GM18526 (cell line): ENCODE data around the gene HHIPL1.

ENCODE experiments used
- POLR2A ChIP-seq: IDR thresholded peaks from 3 replicates; pipeline ENCODE4 v1.6.1; 2011; ENCODE audit not compliant: insufficient read length; ENCODE audit errors: extremely low read depth

HHIPL1 gene

DNA sequence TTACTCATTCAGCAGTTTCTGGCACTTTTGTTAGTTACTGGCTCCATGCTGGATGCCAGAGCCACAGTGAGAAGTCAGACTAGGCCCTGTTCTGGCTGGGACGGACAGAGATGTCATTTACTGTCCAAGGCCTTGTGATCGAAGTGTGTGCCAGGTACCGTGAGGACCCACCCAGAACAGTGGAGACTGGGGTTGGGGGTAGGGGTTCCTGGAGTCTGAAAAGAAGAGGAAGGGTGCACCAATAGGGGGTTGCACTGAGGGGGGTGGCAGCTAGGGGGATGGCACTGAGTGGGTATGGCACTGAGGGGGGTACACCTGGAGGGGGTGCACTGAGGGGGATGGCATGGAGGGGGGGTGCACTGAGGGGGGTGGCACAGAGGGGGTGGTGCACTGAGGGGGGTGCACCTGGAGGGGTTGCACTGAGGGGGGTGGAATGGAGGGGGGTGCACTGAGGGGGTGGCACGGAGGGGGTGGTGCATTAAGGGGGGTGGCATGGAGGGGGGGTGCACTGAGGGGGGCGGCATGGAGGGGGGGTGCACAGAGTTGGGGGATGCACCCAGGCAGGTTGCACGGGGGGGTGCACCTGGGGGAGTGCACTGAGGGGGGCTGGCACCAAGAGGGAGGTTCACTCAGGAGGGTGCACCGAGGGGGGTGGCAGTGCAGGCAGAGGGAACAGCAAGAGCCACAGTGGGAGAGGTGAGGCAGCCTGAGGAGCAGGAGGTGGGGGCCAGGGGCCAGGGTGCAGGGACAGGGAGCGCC lies 28.6 kb downstream of the HHIPL1 start:
- no peak for TF ChIP-seq POLR2A

DNA sequence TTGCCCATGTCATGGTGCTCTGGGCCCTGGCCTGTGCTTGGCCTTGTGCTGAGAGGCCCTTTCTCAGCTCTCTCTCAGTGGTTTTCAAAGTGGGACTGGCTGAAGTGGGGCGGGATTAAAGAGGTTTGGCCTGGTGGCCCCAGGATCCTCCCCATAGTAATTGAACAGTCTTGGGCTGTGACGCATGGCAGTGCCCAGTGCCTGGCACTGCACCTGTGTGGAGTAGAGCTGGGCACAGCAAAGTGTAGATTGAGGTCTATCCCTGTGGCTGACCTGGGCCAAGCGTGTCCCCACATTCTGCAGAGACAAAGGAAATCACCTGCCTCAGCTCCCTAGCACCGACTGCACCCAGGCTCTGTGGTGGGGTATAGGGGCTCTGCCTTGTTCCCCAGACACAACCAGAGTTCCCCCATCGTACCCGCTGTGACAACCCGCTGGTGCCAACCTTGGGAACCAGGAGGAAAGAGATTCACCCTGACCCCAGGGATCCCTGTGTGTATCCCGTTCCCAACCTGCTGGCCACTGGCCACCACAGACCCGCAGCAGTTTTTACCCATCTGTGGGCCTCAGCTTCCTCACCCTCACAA lies 29.2 kb downstream of the HHIPL1 start:
- TF ChIP-seq POLR2A: no peak

DNA sequence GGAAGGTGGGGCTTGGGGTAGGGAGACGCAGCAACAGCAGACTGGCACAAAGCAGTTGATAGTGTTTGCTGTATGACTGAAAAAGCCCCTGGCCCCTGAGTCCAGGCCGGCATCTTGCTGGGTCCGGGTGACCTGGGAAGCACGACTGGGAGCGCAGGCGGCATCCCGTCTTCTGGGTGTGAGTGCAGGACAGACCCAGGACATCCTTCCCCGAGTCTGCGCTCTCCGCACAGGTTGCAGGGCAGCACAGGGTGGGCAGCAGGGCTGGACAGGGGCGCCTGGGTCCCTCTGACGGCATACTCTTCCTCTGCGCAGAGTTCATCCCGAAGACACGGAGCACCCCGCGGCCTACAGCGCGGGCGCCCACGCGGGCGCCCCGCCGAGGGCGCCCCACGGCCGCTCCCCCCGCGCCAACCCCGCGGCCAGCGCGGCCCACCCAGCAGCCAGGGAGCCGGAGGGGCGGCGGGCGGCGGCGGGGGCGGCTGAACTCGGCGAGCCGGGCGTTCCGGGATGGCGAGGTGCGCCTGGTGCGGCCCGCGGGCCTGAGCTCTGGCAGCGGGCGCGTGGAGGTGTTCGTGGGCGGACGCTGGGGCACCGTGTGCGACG lies 29.9 kb downstream of the HHIPL1 start:
- no peak for TF ChIP-seq POLR2A

DNA sequence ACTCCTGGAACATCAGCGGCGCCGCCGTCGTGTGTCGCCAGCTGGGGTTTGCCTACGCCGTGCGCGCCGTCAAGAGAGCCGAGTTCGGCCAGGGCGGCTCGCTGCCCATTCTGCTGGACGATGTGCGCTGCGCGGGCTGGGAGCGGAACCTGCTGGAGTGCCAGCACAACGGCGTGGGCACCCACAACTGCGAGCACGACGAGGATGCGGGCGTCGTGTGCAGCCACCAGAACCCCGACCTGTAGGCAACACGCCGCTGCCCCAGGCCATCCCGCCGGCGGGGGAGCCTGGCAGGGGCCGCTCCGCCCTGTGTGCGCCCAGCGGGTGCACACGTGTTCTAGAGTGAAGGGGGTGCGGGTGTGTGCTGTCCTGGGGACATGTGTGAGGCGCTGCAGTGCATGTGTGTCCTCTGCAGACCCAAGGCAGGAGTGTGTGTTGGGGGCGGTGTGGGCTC lies 30.5 kb downstream of the HHIPL1 start:
- TF ChIP-seq POLR2A: no peak

DNA sequence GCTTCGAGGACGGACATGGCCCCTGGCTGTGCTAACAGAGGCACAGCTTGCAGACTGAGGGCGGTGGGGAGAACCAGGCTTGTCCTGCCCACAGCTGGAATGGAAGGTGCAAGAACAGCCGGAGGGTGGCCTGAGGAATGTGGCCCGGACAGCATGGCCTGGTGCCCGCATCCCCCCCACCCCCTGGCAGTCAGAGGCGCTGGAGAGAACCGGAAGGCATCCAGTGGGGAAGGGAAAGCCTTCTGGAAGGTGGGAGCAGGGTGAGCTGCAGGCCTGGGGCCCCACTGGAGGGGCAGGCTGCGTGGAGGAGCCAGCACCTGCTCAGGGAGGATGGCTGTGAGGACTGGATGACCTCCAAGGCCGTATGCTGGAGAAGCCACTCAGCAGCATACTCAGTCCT lies 31.0 kb downstream of the HHIPL1 start:
- TF ChIP-seq POLR2A: no peak

DNA sequence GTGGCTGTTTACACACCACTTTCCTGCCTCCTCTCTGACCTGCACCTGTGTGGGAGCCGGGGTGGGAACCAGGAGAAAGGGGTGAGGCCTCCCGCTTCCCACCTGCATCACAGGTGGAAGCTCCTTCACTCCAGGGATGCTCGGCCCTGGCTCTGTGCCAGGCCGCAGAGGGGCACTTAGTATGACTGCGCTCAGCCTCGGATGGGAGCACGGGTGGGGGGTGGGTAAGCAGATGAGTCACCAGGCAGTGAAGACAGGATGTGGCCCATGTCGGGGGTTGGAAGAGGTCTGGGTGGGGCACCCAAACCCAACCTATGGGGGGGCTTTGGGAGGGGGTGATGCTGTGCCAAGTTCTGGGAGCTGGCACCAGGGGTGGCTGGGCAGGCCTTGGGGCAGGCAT lies 31.7 kb downstream of the HHIPL1 start:
- TF ChIP-seq POLR2A: no peak

DNA sequence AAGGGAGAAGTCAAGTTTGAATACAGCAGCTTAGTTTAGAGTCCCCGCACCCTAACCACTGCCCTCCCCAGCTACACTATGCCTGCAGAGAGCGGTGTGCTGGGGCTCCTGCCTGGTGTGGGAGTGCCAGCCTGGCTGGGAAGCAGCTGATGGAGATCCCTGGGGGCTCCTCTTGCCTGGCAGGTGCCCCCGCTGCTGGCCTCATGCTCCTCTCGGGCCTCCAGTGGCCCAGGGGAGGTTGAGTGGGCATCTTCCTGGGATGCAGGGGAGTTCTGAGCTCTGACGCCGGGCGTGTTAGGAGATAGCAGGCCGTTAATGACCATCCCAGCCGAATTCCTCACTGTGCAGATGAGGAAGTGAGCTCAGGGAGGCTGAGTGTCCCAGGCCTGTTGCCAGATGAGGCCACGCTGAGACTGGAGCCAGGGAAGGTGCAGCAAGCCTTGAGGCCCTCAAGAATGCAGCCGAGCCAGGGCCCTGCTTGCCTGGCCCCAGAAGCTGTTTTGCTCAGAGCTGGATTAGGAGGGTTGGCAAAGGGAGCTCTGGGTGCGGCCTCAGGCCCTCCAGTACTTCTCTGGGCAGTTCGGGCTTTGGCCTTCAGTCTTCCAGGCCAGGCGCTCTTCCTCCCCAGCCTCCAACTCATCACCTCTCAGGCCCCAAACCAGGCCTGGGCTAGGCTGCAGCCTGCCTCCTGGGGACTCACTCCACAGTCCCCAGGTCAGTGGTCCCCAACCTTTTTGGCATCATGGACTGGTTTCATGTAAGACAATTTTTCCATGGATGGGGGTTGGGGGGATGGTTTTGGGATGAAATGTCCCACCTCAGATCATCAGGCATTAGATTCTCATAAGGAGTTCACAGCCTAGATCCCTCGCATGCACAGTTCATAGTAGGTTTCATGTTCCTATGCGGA lies 32.6 kb downstream of the HHIPL1 start:
- TF ChIP-seq POLR2A: no peak

DNA sequence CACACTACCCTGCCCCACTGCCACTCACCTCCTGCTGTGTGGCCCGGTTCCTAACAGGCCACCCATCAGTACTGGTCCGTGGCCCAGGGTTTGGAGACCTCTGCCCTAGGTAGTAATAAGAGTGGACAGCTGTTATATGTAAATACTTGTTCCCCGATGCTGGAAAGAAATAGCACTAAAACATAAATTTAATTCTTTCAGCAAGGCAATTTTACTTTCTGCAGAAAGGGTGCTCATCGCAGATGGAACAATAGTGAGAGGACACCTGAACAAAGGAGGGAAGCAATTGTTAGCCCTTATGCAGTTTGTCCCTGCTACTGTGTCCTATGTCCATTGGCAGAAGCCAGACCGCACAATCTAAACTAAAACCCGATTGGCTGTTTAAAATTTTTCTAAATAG lies 33.3 kb downstream of the HHIPL1 start:
- no peak for TF ChIP-seq POLR2A

DNA sequence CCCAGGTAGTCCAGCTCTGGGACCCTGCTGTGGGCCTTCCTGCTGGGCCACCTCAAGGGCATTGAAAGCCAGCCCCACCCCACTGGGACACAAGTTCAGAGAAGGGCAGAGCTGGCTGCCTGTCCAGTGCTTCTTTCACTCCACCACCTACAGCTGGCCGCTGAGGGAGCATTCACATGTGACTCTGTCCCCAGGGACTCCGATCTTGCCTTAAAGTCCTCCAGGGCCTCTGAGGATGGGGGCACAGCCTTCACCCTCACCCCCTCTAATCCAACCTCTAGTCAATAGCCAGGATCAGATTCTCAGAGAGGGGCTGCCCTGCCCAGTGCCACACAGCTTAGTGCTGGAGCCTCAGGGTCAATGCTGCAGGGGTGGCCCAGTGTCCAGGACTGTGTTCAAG lies 34.2 kb downstream of the HHIPL1 start:
- no peak for TF ChIP-seq POLR2A

DNA sequence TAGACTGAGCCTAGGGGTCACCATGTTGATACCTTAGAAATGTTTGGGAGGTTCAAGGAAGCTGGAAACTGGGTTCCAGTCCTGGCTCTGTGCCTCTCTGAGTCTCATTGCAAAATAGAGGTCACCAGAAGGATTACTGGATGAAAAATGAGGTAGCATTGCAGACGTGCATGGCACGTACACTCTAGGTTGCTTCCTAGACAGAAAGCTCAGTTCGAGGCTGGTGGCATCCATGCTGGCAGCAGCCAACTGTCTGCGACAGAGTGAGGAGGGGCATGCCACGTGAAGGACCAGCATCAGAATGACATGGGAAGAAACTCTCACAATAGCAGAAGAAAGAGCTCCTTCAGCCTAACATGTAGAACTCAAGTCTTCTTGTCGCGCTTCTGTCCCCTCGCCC lies 34.6 kb downstream of the HHIPL1 start:
- no peak for TF ChIP-seq POLR2A

DNA sequence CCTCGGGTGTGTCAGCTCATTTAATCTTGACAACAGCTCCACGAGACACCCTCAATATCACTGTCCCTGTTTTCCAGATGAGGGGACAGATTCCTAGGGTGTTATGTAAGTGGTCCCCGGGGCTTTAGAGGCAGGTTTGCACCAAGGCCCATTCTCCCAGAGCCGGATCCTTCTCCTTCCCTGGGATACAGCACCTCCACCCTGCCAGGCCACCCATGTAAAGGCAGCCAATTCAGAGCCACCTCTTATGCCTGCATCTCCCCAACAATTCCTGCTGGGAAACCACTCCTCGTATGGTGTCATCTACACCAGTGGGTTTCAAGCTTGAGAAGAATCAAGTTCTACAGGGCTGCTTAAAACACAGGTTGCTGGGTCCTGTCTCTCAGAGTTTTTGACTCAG lies 35.1 kb downstream of the HHIPL1 start:
- no peak for TF ChIP-seq POLR2A

DNA sequence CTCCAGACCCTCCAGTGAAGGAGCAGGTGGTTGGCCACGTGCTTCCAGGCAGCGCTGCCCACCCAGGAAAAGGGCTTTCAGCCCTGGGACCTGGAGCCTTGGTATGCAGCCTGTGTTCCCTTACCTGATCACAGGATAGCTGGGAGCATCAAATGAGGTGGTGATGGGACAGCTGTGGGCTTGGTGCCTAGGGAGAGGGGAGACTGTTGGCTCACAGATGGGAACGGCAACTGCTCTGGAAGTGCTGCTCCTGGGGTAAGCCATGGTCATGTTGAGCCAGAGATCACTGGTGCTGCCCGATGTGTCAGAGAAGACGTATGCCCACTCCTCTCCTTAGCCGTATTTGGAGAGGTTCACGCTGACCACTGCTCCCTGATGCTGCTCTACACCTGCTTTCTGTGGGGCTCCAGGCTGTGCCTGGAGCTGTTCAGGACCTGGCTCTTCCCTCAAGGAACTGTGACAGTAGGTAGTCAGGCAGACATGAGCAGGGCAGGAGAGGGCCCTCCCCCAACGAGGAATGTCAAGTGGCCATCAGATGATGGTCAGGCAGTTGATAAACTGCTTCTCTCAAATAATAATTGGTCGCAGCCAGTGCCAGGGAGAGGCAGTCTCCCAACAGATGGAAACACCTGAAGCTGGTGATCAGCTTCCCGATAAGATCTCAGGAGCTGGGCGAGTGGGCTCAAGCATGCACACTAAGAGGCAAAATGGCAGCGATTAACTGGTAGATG lies 36.3 kb downstream of the HHIPL1 start:
- TF ChIP-seq POLR2A: no peak

DNA sequence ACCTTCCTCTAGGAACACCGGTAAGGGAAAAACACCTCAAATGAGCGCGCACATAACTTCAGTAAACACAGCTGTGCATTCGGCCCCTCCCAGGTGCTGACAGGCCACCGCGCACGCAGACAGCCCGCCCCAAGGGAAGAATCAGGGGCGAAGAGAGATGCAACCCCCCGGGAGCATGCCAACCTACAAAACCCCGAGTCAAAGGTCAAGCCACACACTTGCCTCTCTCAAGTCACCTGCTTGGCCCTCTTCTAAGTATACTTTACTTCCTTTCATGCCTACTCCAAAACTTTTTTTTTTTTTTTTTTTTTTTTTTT lies 36.9 kb downstream of the HHIPL1 start:
- no peak for TF ChIP-seq POLR2A

DNA sequence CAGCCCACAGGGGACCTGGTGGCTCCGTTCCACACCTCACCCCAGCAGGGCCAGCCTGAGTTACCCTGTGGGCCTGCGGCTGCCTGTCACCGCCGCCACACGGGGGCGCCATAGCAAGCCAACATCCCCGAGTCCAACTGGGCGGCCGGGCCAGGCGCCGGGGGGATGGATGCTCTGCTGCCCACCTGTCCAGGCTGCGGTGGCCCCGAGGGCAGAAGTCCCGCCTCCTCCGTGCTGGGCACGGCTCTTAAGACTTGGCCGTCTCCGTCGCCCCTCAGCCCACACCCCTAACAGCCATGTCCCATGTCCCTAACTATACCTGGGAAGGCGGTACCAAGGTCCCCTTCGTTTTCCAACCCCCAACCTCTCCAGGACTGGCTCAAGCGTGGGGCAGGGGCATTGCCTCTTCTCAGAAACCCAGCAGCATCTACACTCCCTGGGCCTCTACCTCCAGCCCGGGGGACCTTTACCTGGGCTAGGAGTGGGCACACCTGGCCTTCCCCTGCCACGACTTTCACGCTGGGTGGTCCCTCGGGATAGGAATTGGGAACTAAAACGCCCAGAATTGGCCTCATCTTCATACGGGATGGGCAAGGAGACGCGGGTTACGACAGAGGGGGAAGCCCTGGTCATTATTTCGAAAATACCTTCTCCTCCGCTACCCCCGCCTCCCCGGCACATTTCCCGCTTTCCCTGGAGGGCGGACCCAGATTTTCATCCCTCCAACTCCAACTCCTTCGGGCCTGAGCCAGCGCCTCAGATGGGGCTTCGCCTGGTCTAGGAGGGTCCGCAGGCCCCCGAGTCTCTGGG lies 38.1 kb downstream of the HHIPL1 start:
- no peak for TF ChIP-seq POLR2A
